H1 (cell line): ENCODE data around the gene DIABLO. TPM values are rescaled to one million over a fixed set of nuclear protein-coding genes. Genes with fewer than 3 reads are reported as not detected.

Experiments
- CTCF ChIA-PET: fragments of 300-600 bp; sonication (Branson Sonifier 250); formaldehyde crosslinking; loops from one replicate; lab custom pipeline; 2021; ENCODE audit not compliant: partially characterized antibody; lab: Charles Lee
- POLR2A ChIA-PET: fragments of 300-600 bp; sonication (Branson Sonifier 250); formaldehyde crosslinking; loops from one replicate; lab custom pipeline; 2021; ENCODE audit warnings: inconsistent platforms; ENCODE audit not compliant: partially characterized antibody; lab: Charles Lee
- DNase-seq, 2 experiments: peaks; one replicate each; pipeline versions ENCODE4 v3.0.0 to v3.0.0-alpha.2; 2010 to 2022; ENCODE audit warnings: low spot score in 2 of 2, low read depth in 1 of 2, mixed read lengths in 1 of 2
- FAIRE-seq: peaks from 2 replicates; lab custom pipeline; 2011; peaks lifted over from hg19 to GRCh38; lab: Jason Lieb, UNC
- H2AFZ ChIP-seq: 2 replicates; pipeline ENCODE4 v1.8.1; 2012; ENCODE audit warnings: low read length, inconsistent platforms
- H2AK5ac ChIP-seq: 2 replicates; pipeline ENCODE4 v1.6.1; 2013; ENCODE audit warnings: low read depth, low read length
- H2BK120ac ChIP-seq: replicated peaks from 2 replicates; pipeline ENCODE3; 2013; ENCODE audit warnings: low read depth, low read length, inconsistent platforms
- H2BK12ac ChIP-seq: 2 replicates; pipeline ENCODE4 v1.6.1; 2013; ENCODE audit warnings: low read depth, low read length
- H2BK15ac ChIP-seq: 2 replicates; pipeline ENCODE4 v1.6.1; 2013; ENCODE audit warnings: low read length
- H2BK20ac ChIP-seq: 2 replicates; pipeline ENCODE4 v1.6.1; 2013; ENCODE audit warnings: low read length
- H2BK5ac ChIP-seq: 2 replicates; pipeline ENCODE4 v1.6.1; 2013; ENCODE audit warnings: low read depth, low read length
- H3K14ac ChIP-seq: 2 replicates; pipeline ENCODE4 v1.6.1; 2013; ENCODE audit warnings: inconsistent platforms; ENCODE audit not compliant: insufficient read length
- H3K18ac ChIP-seq: 2 replicates; pipeline ENCODE4 v1.6.1; 2013; ENCODE audit warnings: low read length; ENCODE audit errors: extremely low read depth
- H3K23ac ChIP-seq: 2 replicates; pipeline ENCODE4 v1.6.1; 2013; ENCODE audit warnings: inconsistent platforms; ENCODE audit not compliant: insufficient read length
- H3K23me2 ChIP-seq: 2 replicates; pipeline ENCODE4 v1.6.1; 2013; ENCODE audit warnings: low read depth, low read length
- H3K27ac ChIP-seq: 2 replicates; pipeline ENCODE4 v1.6.1; 2011; ENCODE audit warnings: low read depth, low read length, inconsistent platforms
- H3K27me3 ChIP-seq, 4 experiments: replicated peaks in 1 of 4; 1 replicate in 1 of 4; 2 replicates in 3 of 4; pipeline versions ENCODE4 v1.6.1 to v1.8.1; 2011 to 2013; ENCODE audit warnings: low read length in 3 of 4, mild to moderate bottlenecking in 3 of 4, inconsistent platforms in 2 of 4, mixed read lengths in 2 of 4, moderate library complexity in 1 of 4; ENCODE audit not compliant: control insufficient read depth in 3 of 4, insufficient read depth in 3 of 4; ENCODE audit errors: extremely low read depth in 1 of 4
- H3K36me3 ChIP-seq, 4 experiments: 2 replicates each; pipeline versions ENCODE4 v1.6.1 to v1.8.1; 2011 to 2013; ENCODE audit warnings: mild to moderate bottlenecking in 4 of 4, low read length in 3 of 4, moderate library complexity in 2 of 4, control low read depth in 1 of 4, inconsistent platforms in 1 of 4; ENCODE audit not compliant: insufficient read depth in 4 of 4, control insufficient read depth in 2 of 4
- H3K4ac ChIP-seq: replicated peaks from 2 replicates; pipeline ENCODE3; 2013; ENCODE audit warnings: low read length, low read depth, mixed read lengths, inconsistent platforms; ENCODE audit not compliant: insufficient read length
- H3K4me1 ChIP-seq, 4 experiments: replicated peaks in 1 of 4; 1 replicate in 1 of 4; 2 replicates in 3 of 4; pipeline versions ENCODE4 v1.6.1 to v1.8.1; 2011 to 2013; ENCODE audit warnings: low read length in 3 of 4, inconsistent platforms in 2 of 4, mixed read lengths in 1 of 4; ENCODE audit not compliant: insufficient read depth in 4 of 4, control insufficient read depth in 3 of 4
- H3K4me2 ChIP-seq, 2 experiments: 2 replicates each; pipeline versions ENCODE4 v1.6.1 to v1.8.1; 2011 to 2013; ENCODE audit warnings: low read depth in 2 of 2, low read length in 2 of 2, control low read depth in 1 of 2, inconsistent platforms in 1 of 2, mild to moderate bottlenecking in 1 of 2; ENCODE audit not compliant: insufficient read depth in 1 of 2
- H3K4me3 ChIP-seq, 4 experiments: fragments of 200-600, 300-600 bp in 1 of 4; sonication (generic), shearing (Covaris generic), sonication (Bioruptor Twin) in 1 of 4; 2 replicates each; pipeline versions ENCODE4 v1.5.1 to v1.8.1; 2011 to 2016; ENCODE audit warnings: low read length in 4 of 4, low read depth in 3 of 4, control low read depth in 2 of 4, inconsistent platforms in 2 of 4, mild to moderate bottlenecking in 2 of 4, mixed read lengths in 1 of 4, moderate library complexity in 1 of 4; ENCODE audit not compliant: insufficient read depth in 2 of 4; ENCODE audit errors: extremely low read depth in 1 of 4
- H3K56ac ChIP-seq: replicated peaks from 2 replicates; pipeline ENCODE3; 2013; ENCODE audit warnings: low read depth, mild to moderate bottlenecking, mixed read lengths, low read length, inconsistent platforms; ENCODE audit not compliant: insufficient read length
- H3K79me1 ChIP-seq: 2 replicates; pipeline ENCODE4 v1.6.1; 2013; ENCODE audit warnings: low read depth, low read length, control low read depth
- H3K79me2 ChIP-seq, 2 experiments: 2 replicates each; pipeline versions ENCODE4 v1.6.1 to v1.8.1; 2012 to 2013; ENCODE audit warnings: low read length in 2 of 2, mild to moderate bottlenecking in 2 of 2, inconsistent platforms in 1 of 2; ENCODE audit not compliant: insufficient read depth in 2 of 2, control insufficient read depth in 1 of 2
- H3K9ac ChIP-seq, 4 experiments: replicated peaks in 1 of 4; 1 replicate in 1 of 4; 2 replicates in 3 of 4; pipeline versions ENCODE4 v1.6.1 to v1.8.1; 2011 to 2013; ENCODE audit warnings: low read depth in 3 of 4, low read length in 3 of 4, control low read depth in 2 of 4, mild to moderate bottlenecking in 2 of 4, moderate library complexity in 2 of 4, inconsistent platforms in 1 of 4; ENCODE audit errors: extremely low read depth in 1 of 4
- H3K9me3 ChIP-seq, 2 experiments: 2 replicates each; pipeline versions ENCODE4 v1.6.1 to v1.8.1; 2012 to 2013; ENCODE audit warnings: mild to moderate bottlenecking in 2 of 2, moderate library complexity in 2 of 2, control low read depth in 1 of 2, inconsistent platforms in 1 of 2, low read depth in 1 of 2, low read length in 1 of 2, mixed read lengths in 1 of 2; ENCODE audit not compliant: insufficient read depth in 2 of 2
- H4K20me1 ChIP-seq, 2 experiments: replicated peaks in 1 of 2; 2 replicates each; pipeline versions ENCODE3 to v1.8.1; 2011 to 2013; ENCODE audit warnings: inconsistent platforms in 2 of 2, low read length in 2 of 2, mild to moderate bottlenecking in 1 of 2; ENCODE audit not compliant: insufficient read depth in 2 of 2, control insufficient read depth in 1 of 2
- H4K5ac ChIP-seq: 2 replicates; pipeline ENCODE4 v1.6.1; 2013; ENCODE audit warnings: low read length, low read depth, mixed read lengths, inconsistent platforms; ENCODE audit not compliant: insufficient read length
- H4K8ac ChIP-seq: 2 replicates; pipeline ENCODE4 v1.8.0; 2013; ENCODE audit warnings: mild to moderate bottlenecking, moderate library complexity, low read length, inconsistent platforms; ENCODE audit not compliant: insufficient read depth; ENCODE audit errors: extremely low read depth
- H4K91ac ChIP-seq: replicated peaks from 2 replicates; pipeline ENCODE3; 2013; ENCODE audit warnings: low read length, mixed read lengths, inconsistent platforms; ENCODE audit not compliant: insufficient read length
- ATF2 ChIP-seq: IDR thresholded peaks from 2 replicates; pipeline ENCODE4 v1.6.1; 2012; ENCODE audit warnings: low read length, inconsistent platforms
- BRCA1 ChIP-seq: IDR thresholded peaks from 2 replicates; pipeline ENCODE4 v1.6.1; 2012; ENCODE audit warnings: low read depth, low read length, improper control_type of control experiment
- CREB1 ChIP-seq: IDR thresholded peaks from 2 replicates; pipeline ENCODE4 v1.6.1; 2012; ENCODE audit warnings: inconsistent platforms
- EGR1 ChIP-seq: IDR thresholded peaks from 2 replicates; pipeline ENCODE4 v1.6.1; 2011; ENCODE audit warnings: low read depth, low read length, borderline replicate concordance
- EP300 ChIP-seq, 2 experiments: IDR thresholded peaks; 1 replicate in 1 of 2; 2 replicates in 1 of 2; pipeline ENCODE4 v1.6.1; 2011 to 2012; ENCODE audit warnings: low read depth in 2 of 2, low read length in 2 of 2, mild to moderate bottlenecking in 2 of 2, borderline replicate concordance in 1 of 2, inconsistent platforms in 1 of 2, moderate library complexity in 1 of 2
- KDM1A ChIP-seq: fragments of 200-600, 300-600 bp; sonication (generic); IDR thresholded peaks from 2 replicates; pipeline ENCODE4 v1.7.1; 2016; ENCODE audit warnings: mild to moderate bottlenecking, low read length, borderline replicate concordance
- KDM4A ChIP-seq: IDR thresholded peaks from one replicate; pipeline ENCODE4 v1.7.1; 2012; ENCODE audit warnings: low read depth, mild to moderate bottlenecking, moderate library complexity, low read length, inconsistent platforms; ENCODE audit not compliant: severe bottlenecking
- RAD21 ChIP-seq, 2 experiments: IDR thresholded peaks in 1 of 2; conservative IDR thresholded peaks in 1 of 2; 2 replicates each; pipeline ENCODE4 v1.6.1; 2011; ENCODE audit warnings: low read depth in 2 of 2, low read length in 2 of 2, improper control_type of control experiment in 1 of 2, inconsistent platforms in 1 of 2, mild to moderate bottlenecking in 1 of 2, moderate library complexity in 1 of 2
- TCF12 ChIP-seq: IDR thresholded peaks from 2 replicates; pipeline ENCODE4 v1.6.1; 2011; ENCODE audit warnings: low read depth, mild to moderate bottlenecking, low read length
- WGBS, 2 experiments: shearing (Covaris generic) in 1 of 2; methylation state at CpG; one replicate each; pipeline versions ENCODE4 v1.1.6 to v1.1.7; 2013 to 2015; ENCODE audit warnings: low lambda C conversion rate in 2 of 2, mixed read lengths in 2 of 2, inconsistent platforms in 1 of 2, low coverage in 1 of 2, missing lambda C conversion rate in 1 of 2; ENCODE audit not compliant: insufficient replicate concordance in 2 of 2, insufficient coverage in 1 of 2, insufficient read length in 1 of 2; ENCODE audit errors: extremely low coverage in 1 of 2, missing lambda C conversion rate in 1 of 2; 5-methylcytosine and 5-hydroxymethylcytosine counted together
- polyA plus RNA-seq, 7 experiments: library from polyadenylated mRNA; depleted of rRNA in 3 of 7; stranded (reverse) in 5 of 7; unstranded in 2 of 7; fragments of >200 nt in 5 of 7; fragments of 200-250 nt in 2 of 7; gene quantifications; 1 replicate in 5 of 7; 2 replicates in 1 of 7; 4 replicates in 1 of 7; pipeline versions ENCODE4 v1.2.1 to v1.2.3, GENCODE V29; 2011 to 2013; ENCODE audit warnings: missing spikeins in 2 of 7, mixed read lengths in 2 of 7
- total RNA-seq: library from RNA; stranded (reverse); fragmentation: NEBNext Ultra II Directional; extraction: Animal tissue kit (Norgen Biotek cat#: 25700); gene quantifications from 2 replicates; pipeline ENCODE4 v1.2.1, GENCODE V29; 2021

The DIABLO gene
- total and polyA plus RNA-seq, 2 of the 8 experiments (the other 6 are each of a cell fraction or from before 2014, with no cell fraction given): 65.2 to 68.3 TPM

- Histone ChIP-seq H3K4me2 (no peak overlapping the region), H4K20me1 (no peaks in the 10 kb centered on the region), H4K8ac (no peak overlapping the region; the same call in 1 of the 2 replicates), H3K23me2 (no peaks in the 10 kb centered on the region), H3K36me3 (no peaks in the 10 kb centered on the region), H2AFZ (peak overlapping the region; percentile 13; the same call in 1 of the 2 replicates), H3K56ac (no peak overlapping the region), H3K14ac (no peak overlapping the region), H2BK12ac (no peak overlapping the region), H3K9me3 (no peaks in the 10 kb centered on the region), H3K27ac (no peak overlapping the region), H4K5ac (no peak overlapping the region), H3K79me2 (no peaks in the 10 kb centered on the region), H2BK5ac (no peak overlapping the region), H4K91ac (no peak overlapping the region), H3K4me3 (no peak overlapping the region), H3K79me1 (no peaks in the 10 kb centered on the region), H3K23ac (no peak overlapping the region), H3K18ac (no peak overlapping the region), H3K27me3 (no peaks in the 10 kb centered on the region), H2BK120ac (no peak overlapping the region), H2BK15ac (no peak overlapping the region), H3K9ac (no peak overlapping the region), H2BK20ac (no peak overlapping the region), H3K4ac (no peak overlapping the region), H2AK5ac (no peak overlapping the region), H3K4me1 (peaks cover 0 to 4% (median under 1%) of the 10 kb centered on the region in 4 experiments; a peak in 2 of 7 replicates)
- DNase-seq (peak; percentile 56 to 87), FAIRE-seq (peak; percentile 93)
- CTCF ChIA-PET: interaction anchor here (0.6 to 4.8 kb wide), 51 partner anchors 7 to 1540 kb away, joined by 3 to 27 read pairs (median 4); partner anchors contain the start of genes B3GNT4, IL31 and LRRC43
- POLR2A ChIA-PET: interaction anchor here (0.6 to 1.6 kb wide), 3 partner anchors 15 to 60 kb away, joined by 3 to 6 read pairs (median 3); no protein-coding TSS in a partner anchor
- WGBS, 2 experiments: 64% methylated on average over 18 of the region's 18 CpGs; no CpG with 5 or more reads in 1 of the 2 experiments
- TF ChIP-seq RAD21 (IDR thresholded peaks at IDR 0.05 in 1 of 2, conservative IDR thresholded peaks at IDR 0.05 in 1 of 2; ENCODE audit: low read depth in 2 of 2, low read length in 2 of 2) (peak; percentile 91 to 92), BRCA1 (no peak), EP300 (IDR thresholded peaks at IDR 0.05; ENCODE audit: borderline replicate concordance in 1 of 2, low read depth in 2 of 2, low read length in 2 of 2) (no peak), KDM1A (no peak), TCF12 (0 out of 2 replicates have a peak, but pooled peaks have one; percentile 22), CREB1 (peak; percentile 68), EGR1 (no peak), ATF2 (no peak), KDM4A (no peak)
Measured at GRCh38 chr12:122190842-122191668, 34.8 kb downstream of the DIABLO start.
